Measurements from ENCODE around the gene TCERG1.

The TCERG1 gene

DNA sequence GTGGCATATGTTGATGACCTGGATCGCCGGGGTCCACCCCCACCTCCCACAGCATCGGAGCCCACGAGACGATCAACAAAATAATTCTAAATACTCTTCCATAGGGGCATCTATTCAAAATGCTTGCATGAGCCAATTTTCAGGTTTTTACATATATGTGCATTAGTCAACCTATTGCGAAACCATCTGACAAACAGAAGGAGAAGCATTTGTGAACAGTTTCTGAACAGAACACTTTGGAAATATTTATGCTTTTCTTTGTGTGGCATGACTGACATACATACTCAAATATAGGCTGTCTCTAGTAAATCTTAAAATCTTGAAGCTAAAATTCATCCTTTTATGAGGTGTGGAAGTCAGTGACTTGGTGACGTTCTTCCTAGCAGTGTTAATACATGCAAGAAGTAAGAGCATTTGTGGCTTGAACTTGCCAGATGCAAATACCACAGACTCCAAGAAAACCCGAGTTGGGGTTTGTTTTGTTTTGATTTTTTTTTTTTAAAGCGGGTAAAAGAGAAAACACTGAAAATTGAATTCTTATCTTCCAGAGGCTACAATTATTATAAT is 63.5 kb downstream of the TCERG1 start:
- TF ChIP-seq, protein P1, sequence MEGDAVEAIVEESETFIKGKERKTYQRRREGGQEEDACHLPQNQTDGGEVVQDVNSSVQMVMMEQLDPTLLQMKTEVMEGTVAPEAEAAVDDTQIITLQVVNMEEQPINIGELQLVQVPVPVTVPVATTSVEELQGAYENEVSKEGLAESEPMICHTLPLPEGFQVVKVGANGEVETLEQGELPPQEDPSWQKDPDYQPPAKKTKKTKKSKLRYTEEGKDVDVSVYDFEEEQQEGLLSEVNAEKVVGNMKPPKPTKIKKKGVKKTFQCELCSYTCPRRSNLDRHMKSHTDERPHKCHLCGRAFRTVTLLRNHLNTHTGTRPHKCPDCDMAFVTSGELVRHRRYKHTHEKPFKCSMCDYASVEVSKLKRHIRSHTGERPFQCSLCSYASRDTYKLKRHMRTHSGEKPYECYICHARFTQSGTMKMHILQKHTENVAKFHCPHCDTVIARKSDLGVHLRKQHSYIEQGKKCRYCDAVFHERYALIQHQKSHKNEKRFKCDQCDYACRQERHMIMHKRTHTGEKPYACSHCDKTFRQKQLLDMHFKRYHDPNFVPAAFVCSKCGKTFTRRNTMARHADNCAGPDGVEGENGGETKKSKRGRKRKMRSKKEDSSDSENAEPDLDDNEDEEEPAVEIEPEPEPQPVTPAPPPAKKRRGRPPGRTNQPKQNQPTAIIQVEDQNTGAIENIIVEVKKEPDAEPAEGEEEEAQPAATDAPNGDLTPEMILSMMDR (IDR thresholded peaks at IDR 0.05) = no peak

DNA sequence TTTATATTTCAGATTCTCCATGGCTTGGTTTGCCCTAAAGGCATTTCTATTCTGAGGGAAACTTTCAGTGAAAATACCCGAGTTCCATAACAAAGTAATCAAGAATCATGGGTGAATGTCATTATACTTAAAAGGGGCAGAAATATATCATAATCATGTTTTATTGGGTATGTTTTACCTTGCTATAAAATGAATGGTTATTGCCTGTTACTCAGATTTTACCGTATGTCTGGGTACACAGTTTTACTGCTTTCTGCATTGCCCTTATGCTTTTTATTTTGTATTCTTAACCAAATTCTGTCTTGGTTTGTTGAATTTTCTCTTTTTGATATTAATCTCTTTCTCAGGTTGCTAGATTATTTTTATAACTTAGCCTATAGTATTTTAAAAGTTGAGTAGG is 66.3 kb downstream of the TCERG1 start:
- TF ChIP-seq, protein P1 (IDR thresholded peaks at IDR 0.05) = no peak

DNA sequence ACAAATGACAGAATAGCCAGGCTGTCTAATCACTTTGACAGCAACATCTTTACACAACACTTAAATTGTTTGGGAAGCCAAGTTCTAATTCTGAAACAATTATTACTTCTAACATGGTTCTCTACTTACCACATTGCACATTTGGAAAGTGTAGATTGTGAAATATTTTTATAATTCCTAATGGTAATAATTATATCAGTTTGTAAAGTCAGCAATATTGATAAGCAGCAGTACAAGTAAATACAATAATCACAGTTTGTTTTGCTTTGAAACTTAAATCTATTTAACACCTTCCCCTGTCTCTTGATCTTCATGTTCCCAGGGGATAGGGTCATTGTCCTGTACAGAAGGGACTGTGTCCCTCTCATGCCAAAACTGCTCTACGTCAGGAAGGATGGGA is 67.4 kb downstream of the TCERG1 start:
- TF ChIP-seq, protein P1 (IDR thresholded peaks at IDR 0.05) = no peak

DNA sequence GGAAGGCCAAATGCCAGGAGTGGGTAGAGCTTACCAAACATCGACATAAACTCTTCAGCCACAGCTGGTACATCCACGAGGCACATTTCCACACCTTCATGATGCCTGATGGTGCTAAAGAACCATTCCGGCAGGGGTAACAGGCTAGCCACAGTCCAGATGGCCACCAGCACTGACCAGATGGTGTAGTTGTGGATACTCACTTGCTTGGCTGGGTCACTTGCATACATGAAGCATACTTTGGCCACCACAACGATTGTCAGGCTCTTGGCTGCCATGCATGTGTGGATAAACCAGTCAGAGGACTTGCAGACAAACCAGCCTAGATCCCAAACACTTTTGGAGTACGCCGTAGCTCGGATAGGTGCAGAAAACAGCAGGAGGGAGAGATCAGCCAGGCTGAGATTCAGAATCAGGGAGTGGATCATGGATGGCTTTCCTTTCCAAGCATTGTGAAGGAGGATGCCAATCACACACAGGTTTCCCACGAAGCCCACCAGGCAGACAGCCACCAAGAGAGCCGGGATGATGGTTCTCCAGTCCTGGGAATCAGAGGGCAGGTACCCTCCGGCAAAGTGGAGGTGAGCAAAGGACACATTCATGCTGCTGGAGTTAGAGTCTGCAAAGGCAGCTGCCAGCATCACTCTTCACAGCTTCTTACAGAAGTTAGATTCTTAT is 68.5 kb downstream of the TCERG1 start:
- TF ChIP-seq, protein P1 (IDR thresholded peaks at IDR 0.05) = no peak

DNA sequence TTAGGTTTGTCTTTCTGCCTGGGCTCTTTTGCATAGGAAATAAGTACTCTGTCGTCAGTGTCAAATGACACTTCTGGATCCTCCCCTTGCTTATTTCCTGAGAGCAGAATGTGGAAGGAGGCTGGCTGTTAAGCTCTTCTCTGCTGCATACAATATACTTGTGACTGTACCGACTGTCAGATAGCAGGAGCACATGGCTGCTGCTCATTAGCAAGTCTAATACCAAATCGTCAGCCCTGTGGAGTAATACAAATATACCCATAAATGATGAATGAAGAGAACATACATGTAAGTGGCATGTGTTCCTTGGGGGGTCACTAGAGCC is 69.0 kb downstream of the TCERG1 start, which contains the start of gene GPR151:
TSS of gene GPR151 (minus strand) at position 40 of the 325 bp plus-strand sequence. CDS start 77 bp downstream, outside the sequence.
- TF ChIP-seq, protein P1 (IDR thresholded peaks at IDR 0.05) = no peak

DNA sequence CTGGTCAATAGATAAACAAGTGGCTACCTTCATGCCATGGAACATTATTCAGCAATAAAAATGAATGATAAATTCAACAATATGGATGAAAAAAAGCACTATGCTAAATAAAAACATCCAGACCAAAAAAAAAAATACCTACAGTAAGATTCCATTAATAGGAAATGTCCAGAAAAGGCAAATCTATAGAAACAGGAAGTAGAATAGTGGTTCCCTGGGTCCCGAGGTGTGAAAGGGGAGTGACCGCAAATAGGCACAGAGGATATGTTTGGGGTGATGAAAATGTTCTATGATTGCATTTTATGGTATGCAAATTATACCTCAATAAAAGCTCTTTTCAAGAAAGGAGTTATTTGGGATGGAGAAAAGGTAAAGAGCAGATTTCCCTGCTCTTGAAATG is 72.4 kb downstream of the TCERG1 start:
- TF ChIP-seq, protein P1 (IDR thresholded peaks at IDR 0.05) = no peak

DNA sequence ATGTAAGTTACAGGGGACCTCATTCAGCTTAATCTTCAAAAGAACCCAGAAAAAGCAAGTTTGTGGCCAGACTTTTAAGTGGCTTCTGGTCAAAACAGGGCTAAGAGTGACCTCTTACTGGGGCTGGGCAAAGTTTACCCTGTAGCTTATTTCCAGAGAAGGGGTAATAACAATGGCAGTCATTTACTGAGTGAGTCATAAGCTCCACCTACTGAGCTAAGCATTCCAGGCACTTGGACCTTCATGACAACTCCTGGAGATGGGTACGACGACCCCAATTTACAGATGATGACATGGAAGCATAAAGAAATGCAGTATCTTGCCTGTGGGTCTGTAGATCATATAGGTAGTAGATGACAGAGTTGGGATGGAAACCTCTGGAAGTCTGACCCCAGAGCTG is 73.6 kb downstream of the TCERG1 start:
- TF ChIP-seq, protein P1 (IDR thresholded peaks at IDR 0.05) = no peak

Data from LNCAP (cell line).